ENCODE data around the gene RNF213. TPM values are rescaled to one million over a fixed set of nuclear protein-coding genes. Genes with fewer than 3 reads are reported as not detected.

Gene RNF213
- total RNA-seq, 2 donors from 2014 or later, result 98.8 to 136 TPM

DNA sequence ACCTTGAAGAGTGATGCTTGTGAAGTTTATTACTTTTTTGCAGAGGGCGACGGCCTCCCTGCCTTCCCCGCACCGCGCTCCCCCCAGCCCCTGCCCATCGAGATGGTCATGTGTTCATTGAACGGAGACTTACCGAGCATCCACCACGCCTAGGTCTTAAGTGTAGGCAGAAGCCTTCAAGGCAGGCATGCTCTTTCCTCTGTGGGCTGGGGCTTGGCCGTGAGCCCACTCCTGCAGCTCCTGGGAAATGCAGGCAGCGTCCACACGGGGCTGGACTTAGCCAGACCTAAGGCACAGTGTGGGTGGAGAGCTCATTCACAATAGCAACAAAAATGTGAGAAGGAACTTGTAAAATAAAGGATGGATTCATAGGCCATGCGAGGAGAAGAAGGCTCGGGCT lies 19.2 kb downstream of the RNF213 start:
- H3K4me1 ChIP-seq (ENCODE audit: control insufficient read depth, insufficient read depth, low read length), result no peaks in the 10 kb centered on the region
- Mint-ChIP-seq H3K4me3 (no peak overlapping the region), H3K9me3 (no peaks in the 10 kb centered on the region), H3K4me1 (peaks cover 2% of the 10 kb centered on the region), H3K27me3 (ENCODE audit: insufficient read depth) (no peaks in the 10 kb centered on the region), H3K36me3 (ENCODE audit: low read depth) (peaks cover 38% of the 10 kb centered on the region), H3K27ac (no peak overlapping the region)
- H3K9me3 ChIP-seq (ENCODE audit: control insufficient read depth, low read length), result no peaks in the 10 kb centered on the region
- DNase-seq, result no peak
- 92 to 95% methylated on average over 8 to 14 of the region's 14 CpGs for whole genome bisulfite sequencing, 2 experiments (ENCODE audit: insufficient coverage in 1 of 2, insufficient read length in 1 of 2)
- no peak overlapping the region for H3K27ac ChIP-seq (ENCODE audit: low read depth, low read length)
- no peak overlapping the region for H3K9ac ChIP-seq (ENCODE audit: extremely low read depth, low read length, poor library complexity, severe bottlenecking)
- TF ChIP-seq, protein P1, sequence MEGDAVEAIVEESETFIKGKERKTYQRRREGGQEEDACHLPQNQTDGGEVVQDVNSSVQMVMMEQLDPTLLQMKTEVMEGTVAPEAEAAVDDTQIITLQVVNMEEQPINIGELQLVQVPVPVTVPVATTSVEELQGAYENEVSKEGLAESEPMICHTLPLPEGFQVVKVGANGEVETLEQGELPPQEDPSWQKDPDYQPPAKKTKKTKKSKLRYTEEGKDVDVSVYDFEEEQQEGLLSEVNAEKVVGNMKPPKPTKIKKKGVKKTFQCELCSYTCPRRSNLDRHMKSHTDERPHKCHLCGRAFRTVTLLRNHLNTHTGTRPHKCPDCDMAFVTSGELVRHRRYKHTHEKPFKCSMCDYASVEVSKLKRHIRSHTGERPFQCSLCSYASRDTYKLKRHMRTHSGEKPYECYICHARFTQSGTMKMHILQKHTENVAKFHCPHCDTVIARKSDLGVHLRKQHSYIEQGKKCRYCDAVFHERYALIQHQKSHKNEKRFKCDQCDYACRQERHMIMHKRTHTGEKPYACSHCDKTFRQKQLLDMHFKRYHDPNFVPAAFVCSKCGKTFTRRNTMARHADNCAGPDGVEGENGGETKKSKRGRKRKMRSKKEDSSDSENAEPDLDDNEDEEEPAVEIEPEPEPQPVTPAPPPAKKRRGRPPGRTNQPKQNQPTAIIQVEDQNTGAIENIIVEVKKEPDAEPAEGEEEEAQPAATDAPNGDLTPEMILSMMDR (conservative IDR thresholded peaks at IDR 0.05), result no peak
- H3K27me3 ChIP-seq (ENCODE audit: control insufficient read depth, insufficient read depth, low read length, poor library complexity, severe bottlenecking), result no peaks in the 10 kb centered on the region
- H3K4me3 ChIP-seq (ENCODE audit: low read length), result no peak overlapping the region
- H3K36me3 ChIP-seq (ENCODE audit: control insufficient read depth, insufficient read depth, low read length), result peaks cover 6% of the 10 kb centered on the region

DNA sequence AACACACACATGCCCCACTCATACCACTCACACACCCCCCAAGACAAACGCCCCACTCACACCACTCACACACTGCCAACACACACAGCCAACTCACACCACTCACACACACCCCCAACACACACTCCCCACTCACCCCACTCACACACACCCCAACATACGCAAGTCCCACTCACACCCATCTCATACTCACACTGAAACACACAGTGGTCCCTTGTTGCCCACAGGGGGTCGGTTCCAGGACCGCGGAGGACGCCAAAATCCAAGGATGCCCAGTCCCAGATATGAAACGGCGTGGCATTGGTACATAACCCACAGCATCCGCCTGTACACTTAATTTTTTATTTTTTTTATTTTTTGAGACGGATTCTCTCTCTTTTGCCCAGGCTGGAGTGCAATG lies 20.9 kb downstream of the RNF213 start:
- H3K9me3 Mint-ChIP-seq, result no peaks in the 10 kb centered on the region
- no peaks in the 10 kb centered on the region for H3K27me3 ChIP-seq (ENCODE audit: control insufficient read depth, insufficient read depth, low read length, poor library complexity, severe bottlenecking)
- no peaks in the 10 kb centered on the region for H3K27me3 Mint-ChIP-seq (ENCODE audit: insufficient read depth)
- peaks cover 31% of the 10 kb centered on the region for H3K36me3 Mint-ChIP-seq (ENCODE audit: low read depth)
- no peaks in the 10 kb centered on the region for H3K4me1 ChIP-seq (ENCODE audit: control insufficient read depth, insufficient read depth, low read length)
- no peak overlapping the region for H3K4me3 ChIP-seq (ENCODE audit: low read length)
- no peak overlapping the region for H3K27ac ChIP-seq (ENCODE audit: low read depth, low read length)
- no peak overlapping the region for H3K9ac ChIP-seq (ENCODE audit: extremely low read depth, low read length, poor library complexity, severe bottlenecking)
- DNase-seq, result no peak
- peaks cover 2% of the 10 kb centered on the region for H3K4me1 Mint-ChIP-seq
- H3K4me3 Mint-ChIP-seq, result no peak overlapping the region
- 86 to 97% methylated on average over 6 to 10 of the region's 10 CpGs for WGBS, 2 experiments (ENCODE audit: insufficient coverage in 1 of 2, insufficient read length in 1 of 2)
- peaks cover 6% of the 10 kb centered on the region for H3K36me3 ChIP-seq (ENCODE audit: control insufficient read depth, insufficient read depth, low read length)
- no peak overlapping the region for H3K27ac Mint-ChIP-seq
- no peaks in the 10 kb centered on the region for H3K9me3 ChIP-seq (ENCODE audit: control insufficient read depth, low read length)
- TF ChIP-seq, protein P1 (conservative IDR thresholded peaks at IDR 0.05), result no peak

DNA sequence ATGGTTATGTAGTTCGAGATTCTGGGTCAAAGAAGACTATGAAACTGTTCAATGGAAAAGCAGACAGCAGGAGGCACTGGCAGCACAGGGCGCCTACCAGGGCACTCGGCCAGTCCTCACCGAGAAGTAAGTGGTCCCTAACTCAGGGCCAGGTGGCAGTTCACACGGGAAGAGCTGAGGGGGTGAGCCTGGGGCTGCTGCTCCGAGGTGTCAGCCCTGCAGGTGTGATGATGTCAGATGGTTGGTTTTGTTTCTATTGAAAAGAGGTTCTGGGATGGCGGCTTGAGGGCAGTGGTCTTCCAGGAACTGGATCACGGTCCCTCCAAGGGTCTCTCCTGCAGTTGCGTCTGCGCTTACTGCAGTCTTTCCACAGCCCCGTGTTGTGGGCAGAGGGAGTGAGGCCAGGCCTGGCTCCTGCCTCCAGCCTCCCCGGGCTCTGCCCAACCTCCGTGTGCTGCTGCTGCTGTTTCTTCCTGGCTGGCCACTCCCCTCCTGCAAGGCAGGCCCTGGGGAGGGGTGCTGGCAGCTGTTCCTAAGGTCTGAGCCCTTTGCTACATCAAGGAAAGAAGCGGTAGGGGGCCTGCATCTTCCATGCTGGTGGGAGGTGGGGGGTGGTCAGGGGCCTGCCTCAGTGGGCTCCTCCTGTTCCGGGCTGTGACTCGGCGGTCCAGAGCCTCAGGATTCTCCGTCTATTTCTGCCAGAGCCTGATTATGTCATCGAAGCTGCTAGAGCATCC lies 22.6 kb downstream of the RNF213 start:
- Mint-ChIP-seq H3K4me3 (no peak overlapping the region), H3K9me3 (no peaks in the 10 kb centered on the region), H3K27me3 (ENCODE audit: insufficient read depth) (no peaks in the 10 kb centered on the region), H3K36me3 (ENCODE audit: low read depth) (peaks cover 30% of the 10 kb centered on the region), H3K27ac (no peak overlapping the region), H3K4me1 (peaks cover 2% of the 10 kb centered on the region)
- Histone ChIP-seq H3K9me3 (ENCODE audit: control insufficient read depth, low read length) (no peaks in the 10 kb centered on the region), H3K4me3 (ENCODE audit: low read length) (no peak overlapping the region), H3K9ac (ENCODE audit: extremely low read depth, low read length, poor library complexity, severe bottlenecking) (no peak overlapping the region), H3K36me3 (ENCODE audit: control insufficient read depth, insufficient read depth, low read length) (peaks cover 6% of the 10 kb centered on the region), H3K27ac (ENCODE audit: low read depth, low read length) (peak overlapping the region; percentile 32), H3K4me1 (ENCODE audit: control insufficient read depth, insufficient read depth, low read length) (no peaks in the 10 kb centered on the region), H3K27me3 (ENCODE audit: control insufficient read depth, insufficient read depth, low read length, poor library complexity, severe bottlenecking) (no peaks in the 10 kb centered on the region)
- whole genome bisulfite sequencing, 2 experiments (ENCODE audit: insufficient coverage in 1 of 2, insufficient read length in 1 of 2), result 85 to 89% methylated on average over 14 to 19 of the region's 19 CpGs
- no peak for DNase-seq
- TF ChIP-seq, protein P1 (conservative IDR thresholded peaks at IDR 0.05), result no peak
